GM12891 (cell line): ENCODE data around the gene KIAA1755.

Experiments used
- PAX5 ChIP-seq: IDR thresholded peaks from 2 replicates; pipeline ENCODE4 v1.6.1; 2011; ENCODE audit warnings: low read length, moderate library complexity, mild to moderate bottlenecking; ENCODE audit not compliant: insufficient read depth, severe bottlenecking
- POLR2A ChIP-seq: IDR thresholded peaks from 2 replicates; pipeline ENCODE4 v1.6.1; 2011; ENCODE audit warnings: low read depth, low read length, control low read depth
- POLR2AphosphoS5 ChIP-seq: IDR thresholded peaks from 2 replicates; pipeline ENCODE4 v1.6.1; 2011; ENCODE audit warnings: low read depth, low read length, control low read depth
- POU2F2 ChIP-seq: IDR thresholded peaks from 2 replicates; pipeline ENCODE4 v1.6.1; 2011; ENCODE audit warnings: low read depth, mild to moderate bottlenecking, control low read depth, low read length, moderate library complexity
- SPI1 ChIP-seq: IDR thresholded peaks from 2 replicates; pipeline ENCODE4 v1.6.1; 2011; ENCODE audit warnings: low read depth, low read length, control low read depth
- TAF1 ChIP-seq: IDR thresholded peaks from 2 replicates; pipeline ENCODE4 v1.6.1; 2011; ENCODE audit warnings: low read depth, low read length, control low read depth

- TF ChIP-seq POLR2A (no peak), POLR2AphosphoS5 (no peak), TAF1 (no peak), PAX5 (no peak), POU2F2 (no peak), SPI1 (no peak)
Measured at GRCh38 chr20:38222923-38223742, 37.4 kb downstream of the KIAA1755 start.
